ENCODE results near the gene ARRB2.

The ARRB2 gene

GRCh38 chr17:4703330-4703691 lies 7.1 kb upstream of the ARRB2 start:
- TF ChIP-seq NFIC (IDR thresholded peaks at IDR 0.05) (no peak), FOXM1 (IDR thresholded peaks at IDR 0.05; ENCODE audit: borderline replicate concordance, low read depth) (no peak), ZBTB7A (IDR thresholded peaks at IDR 0.05; ENCODE audit: low read depth) (no peak), USF1 (IDR thresholded peaks at IDR 0.05) (no peak), EGR1 (IDR thresholded peaks at IDR 0.05) (no peak), CREB1 (IDR thresholded peaks at IDR 0.05; ENCODE audit: low read depth) (no peak), TAF1 (IDR thresholded peaks at IDR 0.05; ENCODE audit: low read depth) (no peak), TEAD4 (IDR thresholded peaks at IDR 0.05) (no peak), MAX (IDR thresholded peaks at IDR 0.05) (no peak), CEBPB (IDR thresholded peaks at IDR 0.05) (no peak), TCF12 (IDR thresholded peaks at IDR 0.05; ENCODE audit: low read depth) (no peak), RAD21 (IDR thresholded peaks at IDR 0.05; ENCODE audit: low read depth) (no peak), REST (IDR thresholded peaks at IDR 0.05; ENCODE audit: low read depth) (no peak), EP300 (IDR thresholded peaks at IDR 0.05; ENCODE audit: borderline replicate concordance) (no peak), YY1 (IDR thresholded peaks at IDR 0.05; ENCODE audit: low read depth) (no peak)

- TF ChIP-seq MAX (IDR thresholded peaks at IDR 0.05) (no peak), CREB1 (IDR thresholded peaks at IDR 0.05; ENCODE audit: low read depth) (no peak), TAF1 (IDR thresholded peaks at IDR 0.05; ENCODE audit: low read depth) (no peak), USF1 (IDR thresholded peaks at IDR 0.05) (no peak), EP300 (IDR thresholded peaks at IDR 0.05; ENCODE audit: borderline replicate concordance) (no peak), TCF12 (IDR thresholded peaks at IDR 0.05; ENCODE audit: low read depth) (no peak), RAD21 (IDR thresholded peaks at IDR 0.05; ENCODE audit: low read depth) (no peak), NFIC (IDR thresholded peaks at IDR 0.05) (no peak), YY1 (IDR thresholded peaks at IDR 0.05; ENCODE audit: low read depth) (no peak), EGR1 (IDR thresholded peaks at IDR 0.05) (no peak), FOXM1 (IDR thresholded peaks at IDR 0.05; ENCODE audit: borderline replicate concordance, low read depth) (no peak), ZBTB7A (IDR thresholded peaks at IDR 0.05; ENCODE audit: low read depth) (no peak), CEBPB (IDR thresholded peaks at IDR 0.05) (no peak), REST (IDR thresholded peaks at IDR 0.05; ENCODE audit: low read depth) (no peak), TEAD4 (IDR thresholded peaks at IDR 0.05) (no peak)
These were observed 5.4 kb upstream of the ARRB2 start for GRCh38 chr17:4704991-4705390.

GRCh38 chr17:4706121-4706520 lies 4.3 kb upstream of the ARRB2 start:
- TF ChIP-seq EGR1 (IDR thresholded peaks at IDR 0.05) (no peak), MAX (IDR thresholded peaks at IDR 0.05) (no peak), EP300 (IDR thresholded peaks at IDR 0.05; ENCODE audit: borderline replicate concordance) (no peak), FOXM1 (IDR thresholded peaks at IDR 0.05; ENCODE audit: borderline replicate concordance, low read depth) (no peak)

- TF ChIP-seq ZBTB7A (IDR thresholded peaks at IDR 0.05; ENCODE audit: low read depth), result no peak
- no peak for TF ChIP-seq EGR1 (IDR thresholded peaks at IDR 0.05)
- TF ChIP-seq REST (IDR thresholded peaks at IDR 0.05; ENCODE audit: low read depth), result no peak
- no peak for TF ChIP-seq USF1 (IDR thresholded peaks at IDR 0.05)
- no peak for TF ChIP-seq YY1 (IDR thresholded peaks at IDR 0.05; ENCODE audit: low read depth)
- TF ChIP-seq CREB1 (IDR thresholded peaks at IDR 0.05; ENCODE audit: low read depth), result no peak
- no peak for TF ChIP-seq CEBPB (IDR thresholded peaks at IDR 0.05)
- no peak for TF ChIP-seq RAD21 (IDR thresholded peaks at IDR 0.05; ENCODE audit: low read depth)
- no peak for TF ChIP-seq FOXM1 (IDR thresholded peaks at IDR 0.05; ENCODE audit: borderline replicate concordance, low read depth)
- TF ChIP-seq TEAD4 (IDR thresholded peaks at IDR 0.05), result no peak
- TF ChIP-seq TCF12 (IDR thresholded peaks at IDR 0.05; ENCODE audit: low read depth), result no peak
- TF ChIP-seq TAF1 (IDR thresholded peaks at IDR 0.05; ENCODE audit: low read depth), result no peak
- TF ChIP-seq EP300 (IDR thresholded peaks at IDR 0.05; ENCODE audit: borderline replicate concordance), result no peak
- no peak for TF ChIP-seq NFIC (IDR thresholded peaks at IDR 0.05)
- no peak for TF ChIP-seq MAX (IDR thresholded peaks at IDR 0.05)
These were observed 2.0 kb upstream of the ARRB2 start for GRCh38 chr17:4708436-4708835.
